Measurements from ENCODE around the gene WNT5A. TPM values are rescaled to one million over a fixed set of nuclear protein-coding genes. Genes with fewer than 3 reads are reported as not detected.

Gene WNT5A
- polyA plus RNA-seq, 1 experiment = 203 TPM

- CTCF ChIA-PET = interaction anchor here (0.6 kb wide), 1 partner anchor 237 kb away, joined by 3 read pairs; no protein-coding TSS in a partner anchor
- no peaks in the 10 kb centered on the region for H3K27me3 ChIP-seq (ENCODE audit: control insufficient read depth, insufficient read depth, low read length)
- DNase-seq (ENCODE audit: low read depth, low spot score) = no peak
- TF ChIP-seq CTCF (IDR thresholded peaks at IDR 0.05; ENCODE audit: low read depth, low read length) = no peak
- no peak overlapping the region for H3K4me3 ChIP-seq (ENCODE audit: low read depth, low read length)
- no peak overlapping the region for H3K27ac ChIP-seq (ENCODE audit: low read depth, low read length)
- no peaks in the 10 kb centered on the region for H3K9me3 ChIP-seq (ENCODE audit: control insufficient read depth, insufficient read depth, low read length)
- POLR2A ChIA-PET = no interaction called here
These were observed 46.9 kb downstream of the WNT5A start for GRCh38 chr3:55440104-55440708.

- no peak for DNase-seq (ENCODE audit: low read depth, low spot score)
- H3K9me3 ChIP-seq (ENCODE audit: control insufficient read depth, insufficient read depth, low read length) = no peaks in the 10 kb centered on the region
- no peak for TF ChIP-seq CTCF (IDR thresholded peaks at IDR 0.05; ENCODE audit: low read depth, low read length)
- POLR2A ChIA-PET = no interaction called here
- CTCF ChIA-PET = no interaction called here
- no peaks in the 10 kb centered on the region for H3K27me3 ChIP-seq (ENCODE audit: control insufficient read depth, insufficient read depth, low read length)
- H3K27ac ChIP-seq (ENCODE audit: low read depth, low read length) = no peak overlapping the region
- H3K4me3 ChIP-seq (ENCODE audit: low read depth, low read length) = no peak overlapping the region
These were observed 47.4 kb downstream of the WNT5A start for GRCh38 chr3:55439657-55440056.

DNA sequence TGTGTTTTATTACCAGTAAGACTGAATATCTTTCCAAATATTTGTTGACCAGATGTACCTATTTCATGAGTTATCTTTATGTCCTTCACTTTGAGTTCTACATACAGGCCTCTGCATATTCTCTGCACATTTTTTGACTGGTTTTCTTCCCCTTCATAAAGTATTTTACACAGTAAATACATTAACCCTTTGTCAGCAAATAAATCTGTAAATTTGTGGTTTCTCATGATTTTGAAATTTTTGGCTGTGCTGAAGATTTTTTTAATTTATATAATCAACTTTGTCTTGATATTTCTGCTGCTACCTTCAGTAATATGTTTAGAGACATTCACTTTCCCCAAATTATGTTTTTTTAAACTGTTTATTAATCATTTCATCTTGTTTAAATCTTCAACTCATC lies 50.5 kb downstream of the WNT5A start:
- no peak overlapping the region for H3K27ac ChIP-seq (ENCODE audit: low read depth, low read length)
- CTCF ChIA-PET = no interaction called here
- POLR2A ChIA-PET = no interaction called here
- DNase-seq (ENCODE audit: low read depth, low spot score) = no peak
- no peak overlapping the region for H3K4me3 ChIP-seq (ENCODE audit: low read depth, low read length)
- no peaks in the 10 kb centered on the region for H3K27me3 ChIP-seq (ENCODE audit: control insufficient read depth, insufficient read depth, low read length)
- no peak for TF ChIP-seq CTCF (IDR thresholded peaks at IDR 0.05; ENCODE audit: low read depth, low read length)
- no peaks in the 10 kb centered on the region for H3K9me3 ChIP-seq (ENCODE audit: control insufficient read depth, insufficient read depth, low read length)

DNA sequence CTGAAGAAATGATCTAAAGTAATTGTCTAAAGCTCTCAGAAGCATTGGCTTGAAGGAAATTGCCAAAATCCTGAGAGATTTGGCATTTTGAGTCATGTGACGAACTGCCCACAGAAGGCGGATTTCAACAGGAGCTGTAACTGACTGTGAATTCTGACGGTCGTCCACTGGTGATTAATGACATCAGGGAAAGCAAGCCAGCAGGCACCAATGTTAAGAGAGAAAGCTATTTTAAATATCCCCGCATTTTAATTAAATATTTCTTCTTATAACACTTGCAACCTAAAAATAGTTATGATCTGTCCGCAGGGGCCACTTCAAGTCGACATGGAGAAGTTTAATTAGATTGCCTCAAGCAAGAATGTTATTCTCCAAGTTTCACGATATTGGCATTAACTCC lies 51.6 kb downstream of the WNT5A start:
- CTCF ChIA-PET = interaction anchor here (1.1 kb wide), 1 partner anchor 18 kb away, joined by 3 read pairs; no protein-coding TSS in a partner anchor
- TF ChIP-seq CTCF (IDR thresholded peaks at IDR 0.05; ENCODE audit: low read depth, low read length) = no peak
- POLR2A ChIA-PET = no interaction called here

GRCh38 chr3:55434789-55435188 lies 52.3 kb downstream of the WNT5A start:
- TF ChIP-seq CTCF (IDR thresholded peaks at IDR 0.05; ENCODE audit: low read depth, low read length) = peak; percentile 43
- ChIA-PET CTCF (interaction anchor here (1.1 kb wide), 1 partner anchor 17 kb away, joined by 3 read pairs; no protein-coding TSS in a partner anchor), POLR2A (no interaction called here)
- H3K4me3 ChIP-seq (ENCODE audit: low read depth, low read length) = no peak overlapping the region
- H3K27ac ChIP-seq (ENCODE audit: low read depth, low read length) = no peak overlapping the region
- H3K9me3 ChIP-seq (ENCODE audit: control insufficient read depth, insufficient read depth, low read length) = no peaks in the 10 kb centered on the region
- H3K27me3 ChIP-seq (ENCODE audit: control insufficient read depth, insufficient read depth, low read length) = no peaks in the 10 kb centered on the region
- no peak for DNase-seq (ENCODE audit: low read depth, low spot score)

More for the DNA sequence above, 51.6 kb downstream of the WNT5A start:
- Histone ChIP-seq H3K27me3 (ENCODE audit: control insufficient read depth, insufficient read depth, low read length) (no peaks in the 10 kb centered on the region), H3K27ac (ENCODE audit: low read depth, low read length) (no peak overlapping the region), H3K4me3 (ENCODE audit: low read depth, low read length) (no peak overlapping the region), H3K9me3 (ENCODE audit: control insufficient read depth, insufficient read depth, low read length) (no peaks in the 10 kb centered on the region)
- no peak for DNase-seq (ENCODE audit: low read depth, low spot score)

All from AG04450 (cell line).